HepG2 (cell line): ENCODE data around the gene TMEM117. TPM values are rescaled to one million over a fixed set of nuclear protein-coding genes. Genes with fewer than 3 reads are reported as not detected.
A peak's percentile ranks its signal among the peaks of the same experiment; 100 is the strongest.

Source experiments
- ATAC-seq: fragments of 200-7000 bp; cut with Tn5 transposase; 3 replicates; pipeline ENCODE4 v1.9.1; 2020; ENCODE audit warnings: mild to moderate bottlenecking, moderate library complexity
- BruUV-seq: library from RNA; stranded (reverse); fragments of 400-500 nt; replicated peaks from 2 replicates; lab custom pipeline; 2021; lab: Mats Ljungman, UMichigan
- CTCF ChIA-PET: fragments of 300-600 bp; formaldehyde crosslinking; extraction: SDS; loops from one replicate; lab custom pipeline; 2021; ENCODE audit warnings: low total read pairs, inconsistent platforms, low intra/inter-chr PET ratio; lab: Yijun Ruan, JAX
- POLR2A ChIA-PET: fragments of 350-600 bp; sonication (Branson Sonifier 250); formaldehyde crosslinking; loops from one replicate; lab custom pipeline; 2020; ENCODE audit warnings: antibody characterized with exemption, inconsistent platforms; lab: Yijun Ruan, JAX
- DNase-seq: peaks from one replicate; pipeline ENCODE4 v3.0.0-alpha.2; 2015; ENCODE audit warnings: low spot score
- FAIRE-seq: peaks from 3 replicates; lab custom pipeline; 2011; peaks lifted over from hg19 to GRCh38; lab: Jason Lieb, UNC
- H2AFZ ChIP-seq: one replicate; pipeline ENCODE4 v1.6.1; 2011; ENCODE audit warnings: low read length, inconsistent platforms
- H3K27ac ChIP-seq: fragments of 300-600 bp; 3 replicates; pipeline ENCODE4 v1.8.0; 2011; ENCODE audit warnings: mixed run types, mild to moderate bottlenecking, mixed read lengths, low read length, inconsistent platforms; ENCODE audit not compliant: insufficient read depth; ENCODE audit errors: extremely low read length
- H3K27me3 ChIP-seq, 2 experiments: fragments of 200-600 bp in 1 of 2; 2 replicates in 1 of 2; 3 replicates in 1 of 2; pipeline versions ENCODE4 v1.6.0 to v1.8.0; 2011; ENCODE audit warnings: low read length in 2 of 2, mild to moderate bottlenecking in 2 of 2, moderate library complexity in 2 of 2, inconsistent platforms in 1 of 2; ENCODE audit not compliant: insufficient read depth in 2 of 2, control insufficient read depth in 1 of 2
- H3K36me3 ChIP-seq, 2 experiments: fragments of 200-600 bp in 1 of 2; replicated peaks in 1 of 2; 2 replicates in 1 of 2; 3 replicates in 1 of 2; pipeline versions ENCODE4 v1.5.1 to v1.8.0; 2011; ENCODE audit warnings: low read length in 2 of 2, inconsistent platforms in 1 of 2; ENCODE audit not compliant: insufficient read depth in 2 of 2, control insufficient read depth in 1 of 2
- H3K4me1 ChIP-seq: 2 replicates; pipeline ENCODE4 v1.5.1; 2012; ENCODE audit warnings: low read length, inconsistent platforms; ENCODE audit not compliant: insufficient read depth
- H3K4me2 ChIP-seq: 2 replicates; pipeline ENCODE4 v1.6.0; 2011; ENCODE audit warnings: low read depth, low read length, inconsistent platforms
- H3K4me3 ChIP-seq, 3 experiments: fragments of 200-600 bp in 1 of 3; sonication (generic), shearing (Covaris generic) in 1 of 3; replicated peaks in 1 of 3; 2 replicates each; pipeline ENCODE4 v1.5.1; 2011 to 2016; ENCODE audit warnings: low read length in 3 of 3, inconsistent platforms in 2 of 3, low read depth in 2 of 3, mild to moderate bottlenecking in 2 of 3, control low read depth in 1 of 3, mixed read lengths in 1 of 3; ENCODE audit not compliant: insufficient read depth in 1 of 3
- H3K79me2 ChIP-seq: one replicate; pipeline ENCODE4 v1.6.1; 2011; ENCODE audit warnings: low read length, inconsistent platforms; ENCODE audit not compliant: insufficient read depth
- H3K9ac ChIP-seq: 2 replicates; pipeline ENCODE4 v1.6.0; 2011; ENCODE audit warnings: mild to moderate bottlenecking, low read depth, low read length, inconsistent platforms; ENCODE audit not compliant: insufficient read depth
- H3K9me3 ChIP-seq: 2 replicates; pipeline ENCODE4 v1.5.1; 2012; ENCODE audit warnings: mild to moderate bottlenecking, low read length
- H4K20me1 ChIP-seq: 2 replicates; pipeline ENCODE4 v1.6.0; 2011; ENCODE audit warnings: inconsistent platforms, mild to moderate bottlenecking, low read length, moderate library complexity; ENCODE audit not compliant: insufficient read depth
- AKAP8 ChIP-seq: sonication (generic); formaldehyde crosslinking; IDR thresholded peaks from 2 replicates; pipeline ENCODE4 v1.5.1; 2020; ENCODE audit warnings: mild to moderate bottlenecking, missing genetic modification reagents
- BATF2 ChIP-seq: sonication (generic); formaldehyde crosslinking; IDR thresholded peaks from 2 replicates; pipeline ENCODE4 v1.8.0; 2022; ENCODE audit warnings: mild to moderate bottlenecking, missing genetic modification reagents, moderate library complexity
- EP300 ChIP-seq, 3 experiments: sonication (generic) in 1 of 3; formaldehyde crosslinking in 1 of 3; IDR thresholded peaks; 2 replicates each; pipeline versions ENCODE4 v1.5.1 to v1.6.1; 2011 to 2020; ENCODE audit warnings: low read depth in 2 of 3, low read length in 2 of 3, borderline replicate concordance in 1 of 3, improper control_type of control experiment in 1 of 3, mild to moderate bottlenecking in 1 of 3, missing genetic modification reagents in 1 of 3, moderate library complexity in 1 of 3
- IKZF4 ChIP-seq: sonication (generic); formaldehyde crosslinking; IDR thresholded peaks from 2 replicates; pipeline ENCODE4 v1.5.1; 2020; ENCODE audit warnings: borderline replicate concordance, mild to moderate bottlenecking, low read depth, missing genetic modification reagents; ENCODE audit errors: not compliant biosample characterization
- KMT2B ChIP-seq: IDR thresholded peaks from 2 replicates; pipeline ENCODE4 v1.6.1; 2016; ENCODE audit warnings: missing genetic modification reagents, missing compliant biosample characterization
- MYPOP ChIP-seq: sonication (generic); formaldehyde crosslinking; IDR thresholded peaks from 2 replicates; pipeline ENCODE4 v1.8.1; 2023; ENCODE audit warnings: mild to moderate bottlenecking, moderate library complexity, missing genetic modification reagents
- NFYB ChIP-seq: sonication (generic); formaldehyde crosslinking; IDR thresholded peaks from 2 replicates; pipeline ENCODE4 v1.4.0; 2020; ENCODE audit warnings: missing genetic modification reagents
- ZNF180 ChIP-seq: sonication (generic); formaldehyde crosslinking; IDR thresholded peaks from 2 replicates; pipeline ENCODE4 v1.4.0; 2020; ENCODE audit warnings: low read depth, missing genetic modification reagents, borderline replicate concordance
- ZNF530 ChIP-seq: sonication (generic); formaldehyde crosslinking; IDR thresholded peaks from 2 replicates; pipeline ENCODE4 v1.5.0; 2020; ENCODE audit warnings: low read depth, mild to moderate bottlenecking, missing genetic modification reagents
- ZNF747 ChIP-seq: sonication (generic); formaldehyde crosslinking; IDR thresholded peaks from 2 replicates; pipeline ENCODE4 v1.8.1; 2023; ENCODE audit warnings: missing genetic modification reagents, mild to moderate bottlenecking, borderline replicate concordance
- ZSCAN29 ChIP-seq: sonication (generic); formaldehyde crosslinking; conservative IDR thresholded peaks from 2 replicates; pipeline ENCODE4 v1.4.0; 2020; ENCODE audit warnings: mild to moderate bottlenecking, missing genetic modification reagents
- WGBS: methylation state at CpG from one replicate; pipeline ENCODE4 v1.1.6; 2017; ENCODE audit warnings: low lambda C conversion rate; 5-methylcytosine and 5-hydroxymethylcytosine counted together
- in situ Hi-C: cut with HindIII; loops from 2 replicates; pipeline ENCODE4 v1.10.0; 2017; ENCODE audit warnings: low pct_unique_long_range_greater_than_20kb; ENCODE audit not compliant: extremely low pct_ligation_motif_present
- intact Hi-C: fragments of 100-400 bp; cut with micrococcal nuclease; formaldehyde crosslinking; loops from one replicate; pipeline ENCODE4 v1.10.0; 2022; ENCODE audit not compliant: unreplicated experiment
- polyA plus RNA-seq, 8 experiments: library from polyadenylated mRNA; depleted of rRNA in 3 of 8; stranded (reverse) in 7 of 8; unstranded in 1 of 8; fragments of >200 nt; fragmentation: Illumina TruSeq in 4 of 8; extraction: Trizol in 4 of 8; gene quantifications; 2 replicates each; pipeline versions ENCODE4 v1.2.1 to v1.2.3, GENCODE V29; 2011 to 2016; ENCODE audit warnings: low read depth in 4 of 8, missing spikeins in 1 of 8, mixed read lengths in 1 of 8; ENCODE audit not compliant: insufficient read depth in 1 of 8
- total RNA-seq, 5 experiments: library from RNA; depleted of rRNA; stranded (reverse); fragments of >200 nt; fragmentation: Illumina TruSeq; extraction: Trizol; gene quantifications; 2 replicates each; pipeline ENCODE4 v1.2.3, GENCODE V29; 2016; ENCODE audit warnings: low read depth in 1 of 5

The TMEM117 gene
- total and polyA plus RNA-seq, 2 of the 13 experiments (the other 11 are each of a cell fraction or from before 2014, with no cell fraction given): 2.8 to 8.5 TPM

- no peaks in the 10 kb centered on the region for H3K9me3 ChIP-seq
- no peak overlapping the region for H2AFZ ChIP-seq
- TSS peak; percentile 54 for BruUV-seq
- TF ChIP-seq ZSCAN29 (CRISPR knock-in tag) (no peak), MYPOP (CRISPR knock-in tag) (0 out of 2 replicates have a peak, but pooled peaks have one; percentile 0), ZNF180 (CRISPR knock-in tag) (no peak), AKAP8 (0 out of 2 replicates have a peak, but pooled peaks have one; percentile 17), BATF2 (CRISPR knock-in tag) (peak; percentile 19; the same call in 1 of the 2 replicates), ZNF530 (no peak), KMT2B (peak; percentile 9; the same call in 1 of the 2 replicates), EP300 (IDR thresholded peaks at IDR 0.05; ENCODE audit: low read depth in 2 of 2, low read length in 2 of 2) (no peak), EP300 (CRISPR knock-in tag; IDR thresholded peaks at IDR 0.05; ENCODE audit: borderline replicate concordance) (0 out of 2 replicates have a peak, but pooled peaks have one; percentile 10), ZNF747 (0 out of 2 replicates have a peak, but pooled peaks have one; percentile 20), NFYB (CRISPR knock-in tag) (no peak), IKZF4 (no peak)
- no peaks in the 10 kb centered on the region for H4K20me1 ChIP-seq
- POLR2A ChIA-PET: interaction anchor here (0.8 to 2.8 kb wide), 3 partner anchors 18 to 29 kb away, joined by 3 to 17 read pairs (median 4); partner anchors contain the start of gene TWF1
- in situ Hi-C loops (no loop called here), intact Hi-C loops (no loop called here)
- CTCF ChIA-PET: no interaction called here
- FAIRE-seq (no peak), DNase-seq (no peak), ATAC-seq (peak; percentile 11)
- 51% methylated on average over 5 of the region's 6 CpGs for WGBS
- H3K36me3 ChIP-seq: no peaks in the 10 kb centered on the region
- H3K4me1 ChIP-seq: peaks cover 38% of the 10 kb centered on the region
- H3K79me2 ChIP-seq: no peaks in the 10 kb centered on the region
- H3K9ac ChIP-seq: peak overlapping the region; percentile 84
- H3K4me3 ChIP-seq: peak overlapping the region; percentile 75 to 86 (median 76)
- H3K4me2 ChIP-seq: peak overlapping the region; percentile 85
- H3K27me3 ChIP-seq: no peaks in the 10 kb centered on the region
- peak overlapping the region; percentile 83 for H3K27ac ChIP-seq
Observed at GRCh38 chr12:43835264-43835655, 621 bp upstream of the TMEM117 start.
